Naive thymus-derived CD4-positive, alpha-beta T cell (primary cell): Measurements from ENCODE around the gene LETM1. TPM values are rescaled to one million over a fixed set of nuclear protein-coding genes. Genes with fewer than 3 reads are reported as not detected.

Source experiments
- ATAC-seq: fragments of 150-1000 bp; cut with Tn5 transposase; 2 replicates; pipeline ENCODE4 v1.10.0; 2021; ENCODE audit warnings: mild to moderate bottlenecking, moderate library complexity
- CTCF ChIA-PET: fragments of 350-600 bp; sonication (Branson Sonifier 250); formaldehyde crosslinking; loops from one replicate; lab custom pipeline; 2021; ENCODE audit warnings: antibody characterized with exemption; lab: Charles Lee
- POLR2A ChIA-PET: fragments of 350-600 bp; sonication (Branson Sonifier 250); formaldehyde crosslinking; loops from one replicate; lab custom pipeline; 2021; ENCODE audit warnings: antibody characterized with exemption, inconsistent platforms; lab: Charles Lee
- DNase-seq, 9 donors: peaks; one replicate each; pipeline versions ENCODE4 v3.0.0 to v3.0.0-alpha.2; 2020 to 2022; ENCODE audit warnings: mixed read lengths in 1 of 9
- H3K27ac ChIP-seq: one replicate; pipeline ENCODE4 v1.7.0; 2013; ENCODE audit warnings: mild to moderate bottlenecking, low read depth, low read length, moderate library complexity
- H3K27me3 ChIP-seq, 2 donors: one replicate each; pipeline ENCODE4 v1.7.0; 2013; ENCODE audit warnings: low read length in 2 of 2, mild to moderate bottlenecking in 2 of 2, moderate library complexity in 2 of 2; ENCODE audit not compliant: control insufficient read depth in 2 of 2, insufficient read depth in 2 of 2
- H3K36me3 ChIP-seq, 3 experiments: 1 replicate in 2 of 3; 2 replicates in 1 of 3; pipeline ENCODE4 v1.7.0; 2013; ENCODE audit warnings: low read length in 3 of 3, mild to moderate bottlenecking in 3 of 3, moderate library complexity in 1 of 3; ENCODE audit not compliant: insufficient read depth in 3 of 3, control insufficient read depth in 2 of 3
- H3K4me1 ChIP-seq, 2 donors: one replicate each; pipeline ENCODE4 v1.7.0; 2013; ENCODE audit warnings: low read length in 2 of 2, mild to moderate bottlenecking in 2 of 2, moderate library complexity in 1 of 2; ENCODE audit not compliant: control insufficient read depth in 2 of 2, insufficient read depth in 2 of 2
- H3K4me3 ChIP-seq: 2 replicates; pipeline ENCODE4 v1.7.0; 2013; ENCODE audit warnings: mild to moderate bottlenecking, low read length
- H3K9me3 ChIP-seq, 3 experiments: 1 replicate in 2 of 3; 2 replicates in 1 of 3; pipeline ENCODE4 v1.7.0; 2013; ENCODE audit warnings: low read length in 3 of 3; ENCODE audit not compliant: control insufficient read depth in 2 of 3
- H3K27ac Mint-ChIP-seq, 9 donors: one replicate each; pipeline ENCODE4 v1.8.0; 2020 to 2022; ENCODE audit warnings: mixed read lengths in 9 of 9, mild to moderate bottlenecking in 8 of 9, moderate library complexity in 5 of 9, inconsistent platforms in 2 of 9
- H3K27me3 Mint-ChIP-seq, 5 donors: one replicate each; pipeline ENCODE4 v1.8.0; 2021 to 2022; ENCODE audit warnings: mixed read lengths in 5 of 5, mild to moderate bottlenecking in 1 of 5
- H3K36me3 Mint-ChIP-seq, 5 donors: one replicate each; pipeline ENCODE4 v1.8.0; 2020 to 2022; ENCODE audit warnings: mixed read lengths in 5 of 5, mild to moderate bottlenecking in 3 of 5, inconsistent platforms in 1 of 5
- H3K4me1 Mint-ChIP-seq, 7 donors: one replicate each; pipeline ENCODE4 v1.8.0; 2020 to 2022; ENCODE audit warnings: mixed read lengths in 7 of 7, mild to moderate bottlenecking in 3 of 7, inconsistent platforms in 1 of 7
- H3K4me3 Mint-ChIP-seq, 10 donors: one replicate each; pipeline ENCODE4 v1.8.0; 2020 to 2022; ENCODE audit warnings: mild to moderate bottlenecking in 10 of 10, mixed read lengths in 10 of 10, moderate library complexity in 6 of 10, inconsistent platforms in 2 of 10
- H3K9me3 Mint-ChIP-seq, 11 donors: one replicate each; pipeline ENCODE4 v1.8.0; 2020 to 2022; ENCODE audit warnings: mixed read lengths in 11 of 11, mild to moderate bottlenecking in 4 of 11, inconsistent platforms in 1 of 11, moderate library complexity in 1 of 11
- intact Hi-C, 2 donors: fragments of 100-400 bp; cut with micrococcal nuclease; formaldehyde crosslinking; loops; one replicate each; pipeline ENCODE4 v1.15.1; 2023
- polyA plus RNA-seq, 2 donors: library from polyadenylated mRNA; unstranded; fragments of 300-500 nt; fragmentation: Illumina TruSeq; gene quantifications; one replicate each; pipeline ENCODE4 v1.2.3, GENCODE V29; 2021
- total RNA-seq, 6 experiments: library from RNA in 5 of 6; stranded (reverse) in 5 of 6; gene quantifications; 1 replicate in 5 of 6; 2 replicates in 1 of 6; pipeline ENCODE4 v1.2.3 and lab custom pipeline; 2021 to 2026

Gene LETM1
- total and polyA plus RNA-seq, 7 experiments from 2014 or later, result 7.7 to 56.4 (median 35.4) TPM

DNA sequence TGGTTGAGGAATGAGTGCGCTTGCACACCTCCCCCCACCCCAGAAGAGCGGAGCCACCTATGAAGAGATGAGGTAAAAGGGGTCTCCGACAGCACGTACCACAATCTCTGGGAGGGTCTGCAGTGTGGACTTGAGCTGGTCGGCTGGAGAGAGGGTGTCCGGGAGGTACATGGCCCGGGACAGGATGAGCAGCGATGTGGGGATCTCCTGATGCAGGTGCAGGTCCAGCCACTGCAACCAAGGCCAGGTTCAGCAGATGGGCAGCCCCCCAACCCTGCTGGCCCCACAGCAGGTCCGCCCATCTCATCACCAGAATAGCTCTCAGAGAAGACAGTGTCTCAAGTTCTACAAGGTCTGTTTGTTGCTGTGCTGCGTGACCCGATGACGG, 32.4 kb downstream of the LETM1 start:
- POLR2A ChIA-PET, result no interaction called here
- peaks cover 6 to 50% (median 17%) of the 10 kb centered on the region in 5 donors for H3K36me3 Mint-ChIP-seq
- H3K4me3 Mint-ChIP-seq, result no peak overlapping the region

DNA sequence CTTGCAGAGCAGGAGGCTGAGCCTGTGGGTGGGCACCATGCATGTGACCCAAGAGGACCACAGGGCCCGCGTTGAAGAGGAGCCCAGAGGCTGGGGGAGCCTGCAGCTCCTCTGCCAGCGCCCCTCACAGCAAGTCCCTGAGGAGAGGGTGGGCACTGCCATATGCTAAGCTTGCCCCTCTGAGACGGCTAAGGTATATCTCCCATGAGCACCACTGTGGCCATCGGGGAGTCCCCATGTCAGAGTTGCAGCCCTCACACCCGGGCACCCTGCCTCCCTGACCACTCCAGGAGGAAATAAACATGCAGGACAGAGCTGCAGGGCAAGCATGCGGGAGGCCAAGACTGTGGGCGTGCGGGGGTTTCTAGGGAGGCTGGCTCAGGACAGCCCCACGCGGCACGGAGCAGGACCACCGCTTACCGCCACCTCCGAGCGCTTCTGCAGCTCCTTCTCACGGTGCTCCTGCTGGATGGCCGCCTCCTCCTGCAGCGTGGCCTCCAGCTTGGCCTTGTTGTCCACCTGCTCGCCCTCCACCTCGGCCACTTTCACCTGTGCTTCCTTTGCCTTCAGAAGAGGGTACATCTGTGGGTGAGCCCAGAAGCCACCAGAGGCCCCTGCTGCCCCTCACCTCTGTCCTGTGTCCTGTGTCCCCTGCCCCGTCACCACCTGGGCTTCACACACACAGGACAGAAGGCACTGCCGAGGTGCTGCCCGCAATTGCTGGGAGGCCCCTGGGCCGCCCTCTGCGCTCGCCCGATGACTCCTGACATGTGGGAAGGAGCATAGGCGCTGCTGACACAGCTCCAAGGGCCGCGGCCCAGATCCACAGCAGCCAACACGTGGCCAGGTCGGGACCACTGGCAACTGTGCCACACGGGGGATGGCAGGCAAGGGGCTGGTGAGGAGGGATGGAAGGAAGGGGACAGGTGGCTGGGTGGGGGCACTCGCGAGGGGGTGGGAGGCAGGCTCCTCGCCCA, 33.1 kb downstream of the LETM1 start:
- ChIA-PET CTCF (no interaction called here), POLR2A (no interaction called here)
- Histone ChIP-seq H3K27me3 (no peaks in the 10 kb centered on the region), H3K27ac (no peak overlapping the region), H3K4me3 (no peak overlapping the region), H3K36me3 (peaks cover 0 to 82% (median 6%) of the 10 kb centered on the region in 3 experiments), H3K9me3 (no peaks in the 10 kb centered on the region), H3K4me1 (no peaks in the 10 kb centered on the region)
- H3K36me3 Mint-ChIP-seq, result peaks cover 6 to 57% (median 17%) of the 10 kb centered on the region in 5 donors
- no peak overlapping the region for H3K4me3 Mint-ChIP-seq
- intact Hi-C loops, result no loop called here
- no peak overlapping the region for H3K27ac Mint-ChIP-seq
- H3K27me3 Mint-ChIP-seq, result no peaks in the 10 kb centered on the region
- DNase-seq (no peak), ATAC-seq (no peak)
- peaks cover 0 to 2% (median 0%) of the 10 kb centered on the region in 11 donors for H3K9me3 Mint-ChIP-seq
- H3K4me1 Mint-ChIP-seq, result peaks cover 0 to 3% (median 0%) of the 10 kb centered on the region in 7 donors

More for the DNA sequence above, 32.4 kb downstream of the LETM1 start:
- H3K27ac ChIP-seq, result no peak overlapping the region
- H3K4me1 ChIP-seq, result no peaks in the 10 kb centered on the region
- Mint-ChIP-seq H3K27ac (no peak overlapping the region), H3K9me3 (peaks cover 0 to 2% (median 0%) of the 10 kb centered on the region in 11 donors), H3K27me3 (no peaks in the 10 kb centered on the region), H3K4me1 (peaks cover 0 to 2% (median 0%) of the 10 kb centered on the region in 7 donors)
- no peaks in the 10 kb centered on the region for H3K27me3 ChIP-seq
- no peak overlapping the region for H3K4me3 ChIP-seq
- peaks cover 0 to 75% (median 6%) of the 10 kb centered on the region in 3 experiments for H3K36me3 ChIP-seq
- DNase-seq, result no peak
- intact Hi-C loops, result no loop called here
- H3K9me3 ChIP-seq, result no peaks in the 10 kb centered on the region
- CTCF ChIA-PET, result no interaction called here
- ATAC-seq, result no peak

DNA sequence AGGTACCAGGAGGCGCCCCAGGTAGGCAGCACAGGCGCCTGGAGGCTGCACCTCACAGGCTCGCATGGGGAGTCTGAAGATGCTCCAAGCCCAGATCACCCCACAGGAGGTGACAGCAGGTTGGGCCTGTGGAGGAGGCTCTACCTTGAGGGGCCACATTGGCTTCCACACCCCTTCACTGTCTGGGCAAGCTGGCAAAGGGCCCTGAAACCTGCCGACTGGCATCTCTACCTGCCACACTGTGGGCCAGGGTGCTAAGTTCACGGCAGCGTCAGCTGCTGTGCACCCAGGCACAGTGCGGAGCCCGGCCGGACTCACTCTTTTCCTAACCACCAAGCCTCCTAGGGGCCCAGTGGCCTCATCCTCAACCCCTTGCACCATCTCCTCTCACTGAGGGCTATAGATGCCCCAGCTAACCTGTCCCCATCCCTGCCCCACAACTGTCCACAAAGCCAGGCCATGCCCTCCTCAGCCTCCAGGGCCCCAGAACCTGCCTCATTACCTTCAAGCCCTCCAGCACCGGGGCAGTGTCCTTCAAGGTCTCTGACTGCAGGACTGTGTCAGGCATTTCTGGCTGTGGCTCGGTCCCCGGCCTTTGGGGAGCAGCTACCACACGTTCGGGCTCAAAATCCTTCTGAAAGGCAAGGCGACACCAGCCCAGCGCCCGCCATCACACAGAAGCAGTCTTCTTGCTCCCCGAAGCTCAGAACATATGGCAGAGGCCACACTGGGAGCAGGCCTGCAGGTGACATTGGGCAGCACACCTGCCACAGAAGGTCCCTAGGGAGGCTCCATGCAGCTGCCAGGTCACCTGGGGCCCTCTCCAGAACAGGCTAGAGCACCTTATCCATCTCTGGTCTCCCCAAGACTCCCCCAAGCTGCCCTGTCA, 34.0 kb downstream of the LETM1 start:
- CTCF ChIA-PET, result no interaction called here
- peaks cover 6 to 57% (median 17%) of the 10 kb centered on the region in 5 donors for H3K36me3 Mint-ChIP-seq
- H3K4me1 ChIP-seq, result no peaks in the 10 kb centered on the region
- H3K4me1 Mint-ChIP-seq, result peaks cover 0 to 3% (median 0%) of the 10 kb centered on the region in 7 donors
- peak overlapping the region in 1 of 9 donors; percentile 48 for H3K27ac Mint-ChIP-seq
- POLR2A ChIA-PET, result no interaction called here
- H3K36me3 ChIP-seq, result peaks cover 0 to 90% (median 6%) of the 10 kb centered on the region in 3 experiments
- no peak overlapping the region for H3K4me3 ChIP-seq
- no peaks in the 10 kb centered on the region for H3K27me3 Mint-ChIP-seq
- no peak for ATAC-seq
- H3K9me3 ChIP-seq, result no peaks in the 10 kb centered on the region
- peaks cover 0 to 2% (median 0%) of the 10 kb centered on the region in 11 donors for H3K9me3 Mint-ChIP-seq
- no peak overlapping the region for H3K4me3 Mint-ChIP-seq
- H3K27me3 ChIP-seq, result no peaks in the 10 kb centered on the region
- intact Hi-C loops, result no loop called here
- DNase-seq, result no peak
- H3K27ac ChIP-seq, result no peak overlapping the region

DNA sequence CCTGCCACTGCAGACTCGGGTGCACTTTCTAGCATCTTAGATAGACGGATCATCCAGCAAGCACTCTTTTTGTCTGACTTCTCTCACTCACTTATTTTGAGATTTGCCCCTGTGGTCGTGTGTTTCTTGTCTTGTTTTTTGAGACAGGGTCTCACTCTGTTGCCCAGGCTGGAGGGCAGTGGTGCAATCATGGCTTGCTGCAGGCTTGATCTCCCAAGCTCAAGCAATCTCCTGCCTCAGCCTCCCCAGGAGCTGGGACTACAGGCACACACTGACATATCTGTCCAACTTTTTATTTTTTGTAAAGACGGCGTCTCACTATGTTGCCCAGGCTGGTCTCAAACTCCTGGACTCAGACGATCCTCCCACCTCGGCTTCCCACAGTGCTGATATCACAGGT, 36.1 kb downstream of the LETM1 start:
- Histone ChIP-seq H3K4me3 (no peak overlapping the region), H3K27ac (no peak overlapping the region), H3K9me3 (no peaks in the 10 kb centered on the region), H3K4me1 (no peaks in the 10 kb centered on the region), H3K36me3 (peaks cover 0 to 94% (median 20%) of the 10 kb centered on the region in 3 experiments), H3K27me3 (no peaks in the 10 kb centered on the region)
- DNase-seq, result no peak
- ChIA-PET CTCF (no interaction called here), POLR2A (interaction anchor here (0.8 kb wide), 1 partner anchor 13 kb away, joined by 3 read pairs; no protein-coding TSS in a partner anchor)
- H3K9me3 Mint-ChIP-seq, result peaks cover 0 to 2% (median 0%) of the 10 kb centered on the region in 11 donors
- peak overlapping the region in 1 of 9 donors; percentile 30 for H3K27ac Mint-ChIP-seq
- peaks cover 0 to 3% (median 0%) of the 10 kb centered on the region in 7 donors for H3K4me1 Mint-ChIP-seq
- H3K36me3 Mint-ChIP-seq, result peaks cover 6 to 57% (median 14%) of the 10 kb centered on the region in 5 donors
- H3K27me3 Mint-ChIP-seq, result no peaks in the 10 kb centered on the region
- intact Hi-C loops, result no loop called here
- ATAC-seq, result no peak
- no peak overlapping the region for H3K4me3 Mint-ChIP-seq

DNA sequence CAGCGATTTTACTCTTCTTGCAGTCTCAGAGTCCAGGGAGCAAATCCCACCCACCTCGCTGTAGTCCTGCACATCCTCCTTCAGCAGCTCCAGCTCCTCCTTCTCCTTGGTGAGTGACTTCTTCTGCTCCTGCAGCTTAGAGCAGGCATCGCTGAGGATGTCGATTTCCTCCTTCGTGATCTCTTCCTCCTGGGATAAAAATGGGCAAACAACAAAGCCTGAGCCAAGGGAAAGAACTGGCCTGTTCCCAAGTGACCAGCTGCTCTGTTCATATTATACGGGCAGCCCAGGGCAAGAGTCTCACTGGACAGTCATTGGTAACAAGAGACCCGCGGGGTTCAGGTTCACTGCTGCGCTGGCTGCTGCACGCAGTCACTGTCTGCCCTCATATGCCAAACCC, 36.7 kb downstream of the LETM1 start:
- ATAC-seq, result no peak
- Histone ChIP-seq H3K36me3 (peaks cover 0 to 94% (median 20%) of the 10 kb centered on the region in 3 experiments), H3K27me3 (no peaks in the 10 kb centered on the region), H3K4me1 (no peaks in the 10 kb centered on the region), H3K4me3 (no peak overlapping the region), H3K9me3 (no peaks in the 10 kb centered on the region), H3K27ac (no peak overlapping the region)
- Mint-ChIP-seq H3K27me3 (no peaks in the 10 kb centered on the region), H3K4me1 (peaks cover 0 to 3% (median 0%) of the 10 kb centered on the region in 7 donors), H3K4me3 (no peak overlapping the region), H3K27ac (no peak overlapping the region), H3K9me3 (peaks cover 0 to 2% (median 0%) of the 10 kb centered on the region in 11 donors), H3K36me3 (peaks cover 6 to 55% (median 12%) of the 10 kb centered on the region in 5 donors)
- DNase-seq, result no peak
- intact Hi-C loops, result no loop called here
- ChIA-PET CTCF (no interaction called here), POLR2A (no interaction called here)
